BJ (cell line): ENCODE data around the gene CREB3L2. TPM values are rescaled to one million over a fixed set of nuclear protein-coding genes. Genes with fewer than 3 reads are reported as not detected.

Experiments used
- CTCF ChIA-PET: fragments of 350-600 bp; formaldehyde crosslinking; extraction: SDS; loops from one replicate; lab custom pipeline; 2021; ENCODE audit warnings: antibody characterized with exemption, inconsistent platforms; lab: Yijun Ruan, JAX
- POLR2A ChIA-PET: fragments of 300-600 bp; sonication (Branson Sonifier 250); formaldehyde crosslinking; extraction: SDS; loops from one replicate; lab custom pipeline; 2021; ENCODE audit warnings: antibody characterized with exemption; lab: Charles Lee
- DNase-seq: peaks from one replicate; pipeline ENCODE4 v3.0.0-alpha.2; 2011; ENCODE audit warnings: low read depth
- H3K27me3 ChIP-seq: 2 replicates; pipeline ENCODE4 v1.6.0; 2011; ENCODE audit warnings: low read length; ENCODE audit not compliant: control insufficient read depth, insufficient read depth
- H3K36me3 ChIP-seq: 2 replicates; pipeline ENCODE4 v1.5.1; 2011; ENCODE audit warnings: low read length; ENCODE audit not compliant: control insufficient read depth, insufficient read depth
- H3K4me3 ChIP-seq: 2 replicates; pipeline ENCODE4 v1.5.1; 2011; ENCODE audit warnings: low read depth, mild to moderate bottlenecking, control low read depth, low read length
- polyA plus RNA-seq: library from polyadenylated mRNA; depleted of rRNA; stranded (reverse); fragments of >200 nt; gene quantifications from 2 replicates; pipeline ENCODE4 v1.2.3, GENCODE V29; 2011
- TF ChIP-seq, protein P1 (sequence below): IDR thresholded peaks from 2 replicates; pipeline ENCODE4 v1.5.1; 2011; ENCODE audit warnings: low read depth, mild to moderate bottlenecking, control low read depth, inconsistent platforms, low read length, moderate library complexity; ENCODE audit not compliant: insufficient read depth

CREB3L2 gene
- polyA plus RNA-seq, 1 experiment, result 62.2 TPM

DNA sequence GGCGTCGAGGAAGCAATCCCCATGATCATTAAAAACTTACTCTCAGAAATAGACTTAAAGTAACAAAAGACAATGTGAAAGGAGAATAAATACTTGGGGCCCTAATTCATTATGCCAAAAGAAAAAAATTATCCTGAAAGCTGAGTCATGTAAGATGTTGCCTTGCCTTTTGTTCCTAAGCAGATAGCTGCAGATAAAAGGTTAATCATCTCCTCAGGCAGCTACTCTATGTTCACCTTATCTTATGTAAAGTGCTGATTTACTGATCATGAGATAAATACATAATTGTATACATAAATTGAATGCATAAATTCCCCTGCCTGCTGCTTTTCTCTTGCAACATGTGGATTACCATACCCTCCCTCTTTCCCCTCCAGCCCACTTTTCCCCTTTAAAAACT is 28.1 kb upstream of the CREB3L2 start:
- ChIA-PET CTCF (interaction anchor here (0.7 to 1.2 kb wide), 2 partner anchors 8 to 572 kb away, joined by 3 read pairs; no protein-coding TSS in a partner anchor), POLR2A (no interaction called here)
- H3K36me3 ChIP-seq, result no peaks in the 10 kb centered on the region
- no peaks in the 10 kb centered on the region; the same call in 1 of the 2 replicates for H3K27me3 ChIP-seq
- no peak overlapping the region for H3K4me3 ChIP-seq
- DNase-seq, result no peak
- TF ChIP-seq, protein P1, sequence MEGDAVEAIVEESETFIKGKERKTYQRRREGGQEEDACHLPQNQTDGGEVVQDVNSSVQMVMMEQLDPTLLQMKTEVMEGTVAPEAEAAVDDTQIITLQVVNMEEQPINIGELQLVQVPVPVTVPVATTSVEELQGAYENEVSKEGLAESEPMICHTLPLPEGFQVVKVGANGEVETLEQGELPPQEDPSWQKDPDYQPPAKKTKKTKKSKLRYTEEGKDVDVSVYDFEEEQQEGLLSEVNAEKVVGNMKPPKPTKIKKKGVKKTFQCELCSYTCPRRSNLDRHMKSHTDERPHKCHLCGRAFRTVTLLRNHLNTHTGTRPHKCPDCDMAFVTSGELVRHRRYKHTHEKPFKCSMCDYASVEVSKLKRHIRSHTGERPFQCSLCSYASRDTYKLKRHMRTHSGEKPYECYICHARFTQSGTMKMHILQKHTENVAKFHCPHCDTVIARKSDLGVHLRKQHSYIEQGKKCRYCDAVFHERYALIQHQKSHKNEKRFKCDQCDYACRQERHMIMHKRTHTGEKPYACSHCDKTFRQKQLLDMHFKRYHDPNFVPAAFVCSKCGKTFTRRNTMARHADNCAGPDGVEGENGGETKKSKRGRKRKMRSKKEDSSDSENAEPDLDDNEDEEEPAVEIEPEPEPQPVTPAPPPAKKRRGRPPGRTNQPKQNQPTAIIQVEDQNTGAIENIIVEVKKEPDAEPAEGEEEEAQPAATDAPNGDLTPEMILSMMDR, result no peak

DNA sequence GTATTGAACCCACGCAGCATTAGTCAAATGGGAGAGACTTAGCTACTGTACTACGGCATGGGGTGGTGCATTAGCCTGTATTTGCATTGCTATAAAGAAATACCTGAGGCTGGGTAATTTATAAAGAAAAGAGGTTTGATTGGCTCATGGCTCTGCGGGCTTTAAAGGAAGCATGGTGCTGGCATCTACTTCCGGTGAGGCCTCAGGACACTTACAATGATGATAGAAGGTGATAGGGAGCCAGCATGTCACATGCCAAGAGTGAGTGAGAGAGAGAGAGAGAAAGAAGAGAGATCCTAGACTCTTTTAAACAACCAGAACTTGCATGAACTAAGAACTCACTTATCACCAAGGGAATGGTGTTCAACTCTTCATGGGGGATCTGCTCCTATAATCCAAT is 27.2 kb upstream of the CREB3L2 start:
- ChIA-PET CTCF (interaction anchor here (0.7 kb wide), 1 partner anchor 27 kb away, joined by 3 read pairs; the partner anchor contains the start of gene CREB3L2), POLR2A (no interaction called here)
- Histone ChIP-seq H3K36me3 (no peaks in the 10 kb centered on the region), H3K4me3 (no peak overlapping the region), H3K27me3 (no peaks in the 10 kb centered on the region; the same call in 1 of the 2 replicates)
- DNase-seq, result no peak
- TF ChIP-seq, protein P1, result no peak

DNA sequence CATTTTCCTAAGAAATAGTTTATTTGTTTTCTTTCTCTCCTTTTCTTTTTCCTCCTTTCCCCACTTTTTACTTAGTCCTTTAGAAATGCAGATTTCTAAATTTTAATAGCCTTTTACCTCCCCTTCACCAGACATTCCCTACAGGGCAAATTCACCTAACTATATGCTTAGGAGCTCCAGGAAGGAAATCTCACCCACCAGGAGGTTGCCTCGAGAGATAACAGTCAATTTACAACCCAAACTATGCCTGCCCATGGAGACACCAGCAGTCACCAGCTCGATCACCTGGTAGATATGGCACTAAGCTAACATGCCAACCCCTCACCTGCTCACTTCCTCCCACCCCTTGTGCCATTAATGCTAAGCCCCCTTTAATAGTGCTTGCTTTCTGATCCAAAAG is 25.2 kb upstream of the CREB3L2 start:
- TF ChIP-seq, protein P1, result no peak
- H3K4me3 ChIP-seq, result no peak overlapping the region
- no peaks in the 10 kb centered on the region for H3K36me3 ChIP-seq
- POLR2A ChIA-PET, result no interaction called here
- CTCF ChIA-PET, result interaction anchor here (1.7 kb wide), 1 partner anchor 19 kb away, joined by 4 read pairs; no protein-coding TSS in a partner anchor
- H3K27me3 ChIP-seq, result no peaks in the 10 kb centered on the region; the same call in 1 of the 2 replicates
- DNase-seq, result no peak

DNA sequence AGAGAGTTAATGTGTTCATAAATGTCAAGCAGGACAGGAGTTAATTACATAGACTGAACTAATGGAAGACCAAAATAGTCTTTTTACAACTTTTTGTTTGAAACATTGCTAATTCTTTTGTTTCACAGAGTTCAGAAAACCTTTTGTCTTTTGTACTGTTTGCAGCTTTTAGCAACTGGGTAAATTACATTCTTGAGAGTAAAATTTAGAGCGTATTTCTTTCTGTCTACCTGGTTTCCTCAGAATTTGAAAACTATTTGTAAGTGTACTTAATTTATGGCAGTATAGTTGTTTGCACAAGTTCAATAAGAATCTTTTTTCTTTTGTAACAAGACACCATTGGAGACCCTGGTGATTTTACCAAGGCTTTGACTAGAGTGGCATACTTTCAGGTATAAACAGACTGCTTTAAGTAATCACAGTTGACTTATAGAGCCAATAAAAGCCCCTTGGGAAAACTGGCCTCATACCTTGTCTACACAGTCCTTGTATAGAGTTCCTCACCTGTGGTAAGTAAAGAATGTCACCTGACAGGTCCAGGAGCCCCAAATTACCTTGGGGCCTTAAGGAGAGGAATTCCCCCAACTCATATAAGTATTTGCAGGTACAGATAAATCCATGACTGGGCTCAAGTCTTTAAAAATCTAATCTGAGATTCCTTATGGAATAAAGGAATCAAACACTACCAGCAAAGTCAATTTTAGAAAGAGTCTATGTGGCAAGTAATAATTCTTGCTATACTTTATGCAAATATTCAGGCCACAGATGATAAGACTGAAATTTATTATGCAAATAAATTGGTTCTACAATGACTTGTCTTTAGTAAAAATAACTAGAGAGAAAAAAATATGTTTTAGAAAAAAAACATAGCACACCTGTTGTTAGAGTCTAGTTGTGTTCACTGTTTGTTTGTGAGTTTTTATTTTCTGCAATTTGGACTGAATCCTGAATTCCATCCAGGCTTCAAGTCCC is 23.6 kb upstream of the CREB3L2 start:
- CTCF ChIA-PET, result interaction anchor here (1.7 kb wide), 1 partner anchor 17 kb away, joined by 4 read pairs; no protein-coding TSS in a partner anchor
- TF ChIP-seq, protein P1, result no peak
- DNase-seq, result no peak
- Histone ChIP-seq H3K27me3 (no peaks in the 10 kb centered on the region; the same call in 1 of the 2 replicates), H3K4me3 (no peak overlapping the region), H3K36me3 (no peaks in the 10 kb centered on the region)
- POLR2A ChIA-PET, result no interaction called here

DNA sequence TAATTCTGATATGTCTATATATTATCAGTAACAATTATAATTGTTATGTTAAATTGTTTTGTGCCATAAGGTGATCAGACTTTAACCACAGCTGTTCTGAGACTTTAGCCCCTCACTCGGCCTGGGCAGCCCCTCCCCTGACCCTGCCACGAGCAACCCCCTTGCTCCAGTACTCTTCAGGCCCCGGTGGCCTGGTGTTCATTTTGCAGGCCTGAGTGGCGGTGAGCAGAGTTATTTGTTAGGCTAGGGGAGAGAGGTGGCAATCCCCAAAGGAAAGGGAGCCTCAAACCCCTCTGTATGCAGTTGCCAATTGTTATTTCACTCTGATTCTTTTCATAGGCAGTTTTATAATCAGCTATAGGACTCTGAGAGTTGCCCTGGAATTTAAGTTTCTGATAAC is 22.9 kb upstream of the CREB3L2 start:
- CTCF ChIA-PET, result interaction anchor here (1.1 kb wide), 1 partner anchor 16 kb away, joined by 3 read pairs; no protein-coding TSS in a partner anchor
- Histone ChIP-seq H3K36me3 (no peaks in the 10 kb centered on the region), H3K4me3 (no peak overlapping the region), H3K27me3 (no peaks in the 10 kb centered on the region; the same call in 1 of the 2 replicates)
- POLR2A ChIA-PET, result no interaction called here
- no peak for DNase-seq
- TF ChIP-seq, protein P1, result no peak
